Activated B cell treated with CpG ODN at 0.5 μM for 24 hours (primary cell): Measurements from ENCODE around the gene BCL3. TPM values are rescaled to one million over a fixed set of nuclear protein-coding genes. Genes with fewer than 3 reads are reported as not detected.

Experiments used
- ATAC-seq: fragments of 200-7000 bp; cut with Tn5 transposase; one replicate; pipeline ENCODE4 v1.10.0; 2021; ENCODE audit warnings: low read depth, mild to moderate bottlenecking, moderate library complexity
- CTCF ChIA-PET: fragments of 350-600 bp; sonication (Branson Sonifier 250); formaldehyde crosslinking; loops from one replicate; lab custom pipeline; 2021; ENCODE audit warnings: antibody characterized with exemption; lab: Charles Lee
- POLR2A ChIA-PET: fragments of 350-600 bp; sonication (Branson Sonifier 250); formaldehyde crosslinking; loops from one replicate; lab custom pipeline; 2021; ENCODE audit warnings: antibody characterized with exemption; lab: Charles Lee
- DNase-seq: peaks from one replicate; pipeline ENCODE4 v3.0.0; 2022
- H3K27ac Mint-ChIP-seq: one replicate; pipeline ENCODE4 v1.8.0; 2020; ENCODE audit warnings: mixed read lengths
- H3K27me3 Mint-ChIP-seq: one replicate; pipeline ENCODE4 v1.8.0; 2021; ENCODE audit warnings: mixed read lengths
- H3K36me3 Mint-ChIP-seq: one replicate; pipeline ENCODE4 v1.8.0; 2021; ENCODE audit warnings: low read depth, mixed read lengths
- H3K4me1 Mint-ChIP-seq: one replicate; pipeline ENCODE4 v1.8.0; 2021; ENCODE audit warnings: mixed read lengths
- H3K4me3 Mint-ChIP-seq: one replicate; pipeline ENCODE4 v1.8.0; 2020; ENCODE audit warnings: mild to moderate bottlenecking, mixed read lengths
- H3K9me3 Mint-ChIP-seq: one replicate; pipeline ENCODE4 v1.8.0; 2020; ENCODE audit warnings: mixed read lengths
- CTCF ChIP-seq: fragments of 200-600 bp; IDR thresholded peaks from one replicate; pipeline ENCODE4 v1.8.0; 2022; ENCODE audit warnings: antibody characterized with exemption, mild to moderate bottlenecking
- intact Hi-C: fragments of 100-400 bp; cut with micrococcal nuclease; formaldehyde crosslinking; loops from one replicate; pipeline ENCODE4 v1.15.1; 2024
- total RNA-seq: library from RNA; stranded (reverse); gene quantifications from 2 replicates; pipeline ENCODE4 v1.2.3, GENCODE V29; 2022

The BCL3 gene
- total RNA-seq, 1 donor from 2014 or later = 149 TPM

- TF ChIP-seq CTCF = no peak
- H3K27ac Mint-ChIP-seq = no peak overlapping the region
- intact Hi-C loops = no loop called here
- H3K4me1 Mint-ChIP-seq = peaks cover 6% of the 10 kb centered on the region
- H3K36me3 Mint-ChIP-seq = no peaks in the 10 kb centered on the region
- H3K4me3 Mint-ChIP-seq = no peak overlapping the region
- no peaks in the 10 kb centered on the region for H3K9me3 Mint-ChIP-seq
- POLR2A ChIA-PET = no interaction called here
- no peak for ATAC-seq
- peaks cover 7% of the 10 kb centered on the region for H3K27me3 Mint-ChIP-seq
- DNase-seq = no peak
- CTCF ChIA-PET = interaction anchor here (0.6 kb wide), 1 partner anchor 39 kb away, joined by 3 read pairs; no protein-coding TSS in a partner anchor
These were observed 34.2 kb downstream of the BCL3 start for GRCh38 chr19:44782729-44783128.

- H3K27me3 Mint-ChIP-seq = peaks cover 7% of the 10 kb centered on the region
- no peak for TF ChIP-seq CTCF
- ATAC-seq = no peak
These were observed 35.0 kb downstream of the BCL3 start for GRCh38 chr19:44783545-44783944.

GRCh38 chr19:44785271-44785670 is 36.8 kb downstream of the BCL3 start:
- Mint-ChIP-seq H3K27ac (no peak overlapping the region), H3K9me3 (no peaks in the 10 kb centered on the region), H3K4me1 (peaks cover 6% of the 10 kb centered on the region), H3K4me3 (no peak overlapping the region), H3K27me3 (peaks cover 4% of the 10 kb centered on the region), H3K36me3 (no peaks in the 10 kb centered on the region)
- no peak for TF ChIP-seq CTCF
- intact Hi-C loops = no loop called here
- POLR2A ChIA-PET = interaction anchor here (1.1 kb wide), 1 partner anchor 14 kb away, joined by 3 read pairs; no protein-coding TSS in a partner anchor
- CTCF ChIA-PET = interaction anchor here (0.8 to 2.2 kb wide), 5 partner anchors 9 to 167 kb away, joined by 3 to 24 read pairs (median 3); no protein-coding TSS in a partner anchor
- DNase-seq = no peak
- no peak for ATAC-seq

More at GRCh38 chr19:44783545-44783944, 35.0 kb downstream of the BCL3 start:
- DNase-seq = no peak
- H3K27ac Mint-ChIP-seq = no peak overlapping the region
- H3K4me3 Mint-ChIP-seq = no peak overlapping the region
- no peaks in the 10 kb centered on the region for H3K9me3 Mint-ChIP-seq
- no peaks in the 10 kb centered on the region for H3K36me3 Mint-ChIP-seq
- peaks cover 6% of the 10 kb centered on the region for H3K4me1 Mint-ChIP-seq
- ChIA-PET CTCF (interaction anchor here (0.6 to 2.2 kb wide), 5 partner anchors 20 to 129 kb away, joined by 3 to 24 read pairs (median 3); no protein-coding TSS in a partner anchor), POLR2A (no interaction called here)
- intact Hi-C loops = no loop called here

- H3K27me3 Mint-ChIP-seq = peaks cover 4% of the 10 kb centered on the region
- H3K36me3 Mint-ChIP-seq = no peaks in the 10 kb centered on the region
- no peak for TF ChIP-seq CTCF
- ATAC-seq (no peak), DNase-seq (no peak)
- CTCF ChIA-PET = interaction anchor here (1.6 to 2.2 kb wide), 2 partner anchors 62 to 131 kb away, joined by 3 to 24 read pairs; no protein-coding TSS in a partner anchor
- H3K27ac Mint-ChIP-seq = no peak overlapping the region
- H3K9me3 Mint-ChIP-seq = no peaks in the 10 kb centered on the region
- intact Hi-C loops = no loop called here
- peaks cover 6% of the 10 kb centered on the region for H3K4me1 Mint-ChIP-seq
- H3K4me3 Mint-ChIP-seq = no peak overlapping the region
- POLR2A ChIA-PET = no interaction called here
These were observed 37.5 kb downstream of the BCL3 start for GRCh38 chr19:44785993-44786392.

- intact Hi-C loops = no loop called here
- Mint-ChIP-seq H3K9me3 (no peaks in the 10 kb centered on the region), H3K4me1 (peaks cover 10% of the 10 kb centered on the region), H3K27me3 (peaks cover 4% of the 10 kb centered on the region), H3K27ac (no peak overlapping the region), H3K36me3 (no peaks in the 10 kb centered on the region), H3K4me3 (no peak overlapping the region)
- ATAC-seq = no peak
- TF ChIP-seq CTCF = no peak
- CTCF ChIA-PET = no interaction called here
- DNase-seq = no peak
- POLR2A ChIA-PET = no interaction called here
These were observed 40.5 kb downstream of the BCL3 start for GRCh38 chr19:44788971-44789370.
